HCT116 (cell line): ENCODE measurements around the gene ANKEF1.

Experiments
- CTCF ChIP-seq, 3 experiments: fragments of 200-600 bp in 1 of 3; sonication (generic) in 1 of 3; IDR thresholded peaks in 2 of 3; conservative IDR thresholded peaks in 1 of 3; 2 replicates each; pipeline ENCODE4 v1.5.1; 2012 to 2017; ENCODE audit warnings: low read depth in 2 of 3, low read length in 2 of 3, antibody characterized with exemption in 1 of 3, borderline replicate concordance in 1 of 3, control low read depth in 1 of 3, mild to moderate bottlenecking in 1 of 3, mixed read lengths in 1 of 3, mixed run types in 1 of 3, moderate library complexity in 1 of 3; ENCODE audit not compliant: insufficient read depth in 1 of 3
- EGR1 ChIP-seq: IDR thresholded peaks from 2 replicates; pipeline ENCODE4 v1.6.1; 2012; ENCODE audit warnings: low read depth
- FOSL1 ChIP-seq: IDR thresholded peaks from 2 replicates; pipeline ENCODE4 v1.6.1; 2012; ENCODE audit warnings: low read depth
- POLR2A ChIP-seq: IDR thresholded peaks from 2 replicates; pipeline ENCODE4 v1.7.0; 2011; ENCODE audit warnings: borderline replicate concordance; ENCODE audit not compliant: insufficient read depth, insufficient read length; ENCODE audit errors: extremely low read depth
- POLR2AphosphoS5 ChIP-seq: IDR thresholded peaks from 2 replicates; pipeline ENCODE4 v1.6.1; 2011; ENCODE audit warnings: mild to moderate bottlenecking, low read depth, low read length, moderate library complexity
- RAD21 ChIP-seq: IDR thresholded peaks from 2 replicates; pipeline ENCODE4 v1.6.1; 2012; ENCODE audit warnings: low read depth, mild to moderate bottlenecking
- REST ChIP-seq: IDR thresholded peaks from 2 replicates; pipeline ENCODE4 v1.6.1; 2012; ENCODE audit warnings: low read depth

DNA sequence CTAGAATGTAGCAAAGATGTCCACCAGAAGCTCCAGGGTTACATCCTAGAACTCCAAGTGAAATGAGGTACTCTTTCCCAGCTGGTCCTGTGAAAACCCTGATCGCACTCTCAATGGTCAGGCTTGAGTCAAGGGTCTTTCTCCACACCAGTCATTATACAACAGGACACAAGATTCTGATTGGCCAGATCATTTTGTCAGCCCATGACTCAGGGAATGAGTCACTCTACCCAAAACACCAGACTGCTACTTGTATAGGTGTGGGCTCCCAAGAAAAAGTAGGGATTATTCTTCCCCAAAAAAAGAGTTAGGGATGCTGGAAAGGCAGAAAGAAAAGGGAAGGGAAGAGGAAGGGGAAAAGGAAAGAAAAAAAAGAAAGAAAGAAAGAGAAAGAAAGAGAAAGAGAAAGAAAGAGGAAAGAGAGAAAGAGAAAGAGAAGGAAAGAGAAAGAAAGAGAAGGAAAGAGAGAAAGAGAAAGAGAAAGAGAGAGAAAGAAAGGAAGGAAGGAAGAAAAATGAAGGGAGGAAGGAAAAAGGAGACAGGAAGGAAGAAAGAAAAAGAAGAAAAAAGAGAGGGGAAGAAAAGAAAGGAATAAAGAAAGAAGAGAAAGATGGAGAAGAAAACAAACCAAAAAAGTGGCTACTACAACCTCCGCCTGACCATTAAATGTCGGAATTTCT, 30.5 kb downstream of the ANKEF1 start:
- TF ChIP-seq POLR2A (no peak), REST (no peak), CTCF (IDR thresholded peaks at IDR 0.05 in 2 of 3, conservative IDR thresholded peaks at IDR 0.05 in 1 of 3; ENCODE audit: borderline replicate concordance in 1 of 3, insufficient read depth in 1 of 3, low read depth in 2 of 3, low read length in 2 of 3) (no peak), EGR1 (no peak), POLR2AphosphoS5 (no peak), RAD21 (no peak), FOSL1 (no peak)
